Uterus (tissue), 2 donors: ENCODE results near the gene B3GALT5.

Experiments
- CTCF ChIP-seq, 4 experiments: fragments of 200-600 bp in 2 of 4; fragments of 450-650 bp in 2 of 4; sonication (generic) in 2 of 4; IDR thresholded peaks; one replicate each; pipeline ENCODE4 v1.5.1; 2016 to 2019; ENCODE audit warnings: antibody characterized with exemption in 4 of 4, mild to moderate bottlenecking in 2 of 4, moderate library complexity in 1 of 4
- POLR2A ChIP-seq, 2 donors: fragments of 450-650 bp; IDR thresholded peaks; one replicate each; pipeline ENCODE4 v1.6.1; 2016; ENCODE audit warnings: antibody characterized with exemption in 2 of 2, mild to moderate bottlenecking in 1 of 2, moderate library complexity in 1 of 2

DNA sequence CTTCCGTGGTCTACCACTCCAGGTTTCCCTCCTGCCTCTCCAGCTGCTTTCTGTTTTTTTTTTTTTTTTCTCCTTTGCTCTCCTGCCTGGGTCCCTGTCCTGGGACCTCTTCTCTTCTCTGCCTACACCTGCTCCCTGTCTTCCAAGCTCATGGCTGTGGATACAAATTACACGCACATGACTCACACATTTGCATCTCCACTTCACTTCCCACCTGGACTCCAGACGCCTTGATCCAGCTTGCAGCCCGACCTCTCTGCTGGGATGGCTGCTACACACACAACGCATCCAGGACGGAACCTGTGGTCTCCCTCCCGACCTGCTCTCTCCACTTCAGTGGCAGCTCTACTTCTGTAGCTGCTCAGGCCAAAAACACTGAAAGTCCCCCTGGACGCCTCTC is 44.4 kb upstream of the B3GALT5 start:
- TF ChIP-seq CTCF (IDR thresholded peaks at IDR 0.05) (no peak), POLR2A (IDR thresholded peaks at IDR 0.05) (no peak)
